ENCODE results near the gene CD52.

The CD52 gene, protein sequence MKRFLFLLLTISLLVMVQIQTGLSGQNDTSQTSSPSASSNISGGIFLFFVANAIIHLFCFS

GRCh38 chr1:26317612-26318337 lies at the start of gene CD52:
TSS of gene CD52 (plus strand) at chr1:26317958. CDS start at chr1:26318018, 60 bp downstream.
- ChIA-PET POLR2A (interaction anchor here (1.2 to 1.7 kb wide), 2 partner anchors 33 to 38 kb away, joined by 3 to 4 read pairs; partner anchors contain the start of gene SH3BGRL3), CTCF (interaction anchor here (0.6 to 11.1 kb wide), 11 partner anchors 10 to 519 kb away, joined by 3 to 203 read pairs (median 3); partner anchors contain the start of gene CATSPER4)
- Histone ChIP-seq H3K4me3 (ENCODE audit: low read depth, low read length) (no peak within 1 kb of the TSS), H3K9me3 (ENCODE audit: control insufficient read depth, insufficient read depth, low read depth, low read length) (no peaks in the 10 kb centered on the region), H3K4me1 (ENCODE audit: control insufficient read depth, insufficient read depth, low read length) (no peaks in the 10 kb centered on the region), H3K27ac (ENCODE audit: extremely low read depth, low read depth, low read length) (no peak within 1 kb of the TSS), H3K36me3 (ENCODE audit: control insufficient read depth in 2 of 2, insufficient read depth in 1 of 2, low read length in 2 of 2) (peaks cover 0 to 10% of the 10 kb centered on the region in 2 experiments; a peak in 2 of 3 replicates)
- TF ChIP-seq ZBTB7A (tag by site-specific recombination; IDR thresholded peaks at IDR 0.05; ENCODE audit: low read depth): no peak
- TF ChIP-seq ZNF398 (tag by site-specific recombination; IDR thresholded peaks at IDR 0.05): 0 out of 2 replicates have a peak, but pooled peaks have one; percentile 11
- peak; percentile 62 for TF ChIP-seq ZFHX2 (tag by site-specific recombination; conservative IDR thresholded peaks at IDR 0.05)
- peak; percentile 81 for TF ChIP-seq EGR2 (tag by site-specific recombination; IDR thresholded peaks at IDR 0.05; ENCODE audit: low read depth)
- no peak for TF ChIP-seq ZIC2 (tag by site-specific recombination; IDR thresholded peaks at IDR 0.05)
- TF ChIP-seq KLF1 (tag by site-specific recombination; IDR thresholded peaks at IDR 0.05): peak; percentile 44; the same call in 1 of the 2 replicates
- peak; percentile 8; the same call in 1 of the 2 replicates for TF ChIP-seq SP2 (tag by site-specific recombination; IDR thresholded peaks at IDR 0.05)
- no peak for TF ChIP-seq GLI2 (tag by site-specific recombination; IDR thresholded peaks at IDR 0.05; ENCODE audit: borderline replicate concordance, low read depth)

- ChIA-PET POLR2A (no interaction called here), CTCF (no interaction called here)
- no peaks in the 10 kb centered on the region for H3K4me1 ChIP-seq (ENCODE audit: control insufficient read depth, insufficient read depth, low read length)
- no peaks in the 10 kb centered on the region for H3K9me3 ChIP-seq (ENCODE audit: control insufficient read depth, insufficient read depth, low read depth, low read length)
- H3K36me3 ChIP-seq (ENCODE audit: control insufficient read depth in 2 of 2, insufficient read depth in 1 of 2, low read length in 2 of 2): peaks cover 21 to 89% of the 10 kb centered on the region in 2 experiments; a peak in 2 of 3 replicates
- H3K27ac ChIP-seq (ENCODE audit: extremely low read depth, low read depth, low read length): no peak overlapping the region
- no peak for TF ChIP-seq KLF17 (tag by site-specific recombination; IDR thresholded peaks at IDR 0.05)
- peak; percentile 55; the same call in 1 of the 2 replicates for TF ChIP-seq ZNF394 (tag by site-specific recombination; IDR thresholded peaks at IDR 0.05; ENCODE audit: borderline replicate concordance)
- no peak overlapping the region for H3K4me3 ChIP-seq (ENCODE audit: low read depth, low read length)
These were observed 49.2 kb upstream of the CD52 start for GRCh38 chr1:26268290-26269197.

DNA sequence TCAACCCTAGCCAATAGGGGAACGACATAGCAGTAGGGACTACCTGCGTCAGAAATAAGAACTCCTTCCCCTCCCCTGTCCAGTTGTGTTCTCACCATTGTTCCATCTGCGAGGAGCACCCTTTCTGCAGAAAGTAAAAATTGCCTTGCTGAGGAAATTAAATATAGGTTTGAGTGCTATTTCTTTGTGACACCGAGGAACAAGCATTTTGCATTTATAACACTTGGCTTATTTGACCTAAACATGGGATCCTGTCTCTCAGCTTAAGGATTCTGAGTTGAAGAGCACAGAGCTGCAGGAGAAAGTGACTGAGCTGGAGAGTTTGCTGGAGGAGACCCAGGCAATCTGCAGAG lies 48.6 kb upstream of the CD52 start:
- H3K36me3 ChIP-seq (ENCODE audit: control insufficient read depth in 2 of 2, insufficient read depth in 1 of 2, low read length in 2 of 2): peaks cover 17 to 86% of the 10 kb centered on the region in 2 experiments; a peak in 2 of 3 replicates
- no peaks in the 10 kb centered on the region for H3K4me1 ChIP-seq (ENCODE audit: control insufficient read depth, insufficient read depth, low read length)
- TF ChIP-seq ZNF561 (tag by site-specific recombination; IDR thresholded peaks at IDR 0.05; ENCODE audit: borderline replicate concordance) (0 out of 2 replicates have a peak, but pooled peaks have one; percentile 31), SETDB1 (IDR thresholded peaks at IDR 0.05; ENCODE audit: insufficient read length, low read length) (peak; percentile 83), PRDM1 (tag by site-specific recombination; IDR thresholded peaks at IDR 0.05) (no peak)
- H3K4me3 ChIP-seq (ENCODE audit: low read depth, low read length): no peak overlapping the region
- H3K9me3 ChIP-seq (ENCODE audit: control insufficient read depth, insufficient read depth, low read depth, low read length): no peaks in the 10 kb centered on the region
- CTCF ChIA-PET: no interaction called here
- no peak overlapping the region for H3K27ac ChIP-seq (ENCODE audit: extremely low read depth, low read depth, low read length)
- POLR2A ChIA-PET: interaction anchor here (1.0 kb wide), 1 partner anchor 34 kb away, joined by 4 read pairs; no protein-coding TSS in a partner anchor

All from HEK293 (cell line).